HepG2 (cell line): ENCODE results near the gene CBLC. TPM values are rescaled to one million over a fixed set of nuclear protein-coding genes. Genes with fewer than 3 reads are reported as not detected.

Source experiments
- ARNT2 ChIP-seq: sonication (generic); formaldehyde crosslinking; IDR thresholded peaks from 2 replicates; pipeline ENCODE4 v1.8.0; 2022; ENCODE audit warnings: mild to moderate bottlenecking, low read depth, missing genetic modification reagents, moderate library complexity
- ATAD3A ChIP-seq: sonication (generic); formaldehyde crosslinking; IDR thresholded peaks from 2 replicates; pipeline ENCODE4 v1.4.0; 2020; ENCODE audit warnings: missing genetic modification reagents
- CBX5 ChIP-seq: sonication (generic); formaldehyde crosslinking; IDR thresholded peaks from 2 replicates; pipeline ENCODE4 v1.4.0; 2020; ENCODE audit warnings: missing genetic modification reagents, borderline replicate concordance
- CHCHD3 ChIP-seq: sonication (generic); formaldehyde crosslinking; IDR thresholded peaks from 2 replicates; pipeline ENCODE4 v1.8.0; 2022; ENCODE audit warnings: mild to moderate bottlenecking, missing genetic modification reagents, moderate library complexity
- NFIB ChIP-seq: sonication (generic); formaldehyde crosslinking; IDR thresholded peaks from 2 replicates; pipeline ENCODE4 v1.9.0; 2021; ENCODE audit warnings: missing genetic modification reagents, mild to moderate bottlenecking, borderline replicate concordance
- POLR2AphosphoS5 ChIP-seq: IDR thresholded peaks from 2 replicates; pipeline ENCODE4 v1.6.1; 2012; ENCODE audit warnings: low read depth, low read length
- REPIN1 ChIP-seq: sonication (generic); formaldehyde crosslinking; IDR thresholded peaks from 2 replicates; pipeline ENCODE4 v1.8.0; 2022; ENCODE audit warnings: missing genetic modification reagents, low read depth, mild to moderate bottlenecking, borderline replicate concordance
- RXRB ChIP-seq: IDR thresholded peaks from 2 replicates; pipeline ENCODE4 v1.6.1; 2016; ENCODE audit warnings: borderline replicate concordance, missing genetic modification reagents, missing compliant biosample characterization
- SP1 ChIP-seq, 2 experiments: fragments of 450-650 bp in 1 of 2; sonication (generic) in 1 of 2; formaldehyde crosslinking in 1 of 2; IDR thresholded peaks; 2 replicates each; pipeline versions ENCODE4 v1.4.0 to v1.6.1; 2016 to 2020; ENCODE audit warnings: missing genetic modification reagents in 1 of 2
- SRSF1 ChIP-seq: fragments of 200-400 bp; formaldehyde crosslinking; optimal IDR thresholded peaks from 2 replicates; pipeline ENCODE3; 2017; ENCODE audit warnings: mild to moderate bottlenecking, low read depth, low read length, moderate library complexity
- TFDP2 ChIP-seq: sonication (generic); formaldehyde crosslinking; IDR thresholded peaks from 2 replicates; pipeline ENCODE4 v1.4.0; 2020; ENCODE audit warnings: missing genetic modification reagents
- ZBTB10 ChIP-seq: sonication (generic); formaldehyde crosslinking; IDR thresholded peaks from 2 replicates; pipeline ENCODE4 v1.4.0; 2020; ENCODE audit warnings: missing genetic modification reagents, borderline replicate concordance
- ZNF225 ChIP-seq: sonication (generic); formaldehyde crosslinking; IDR thresholded peaks from 2 replicates; pipeline ENCODE4 v1.4.0; 2020; ENCODE audit warnings: mild to moderate bottlenecking, missing genetic modification reagents
- ZNF784 ChIP-seq: sonication (generic); formaldehyde crosslinking; IDR thresholded peaks from 2 replicates; pipeline ENCODE4 v1.5.1; 2020; ENCODE audit warnings: missing genetic modification reagents, mild to moderate bottlenecking, borderline replicate concordance
- polyA plus RNA-seq, 8 experiments: library from polyadenylated mRNA; depleted of rRNA in 3 of 8; stranded (reverse) in 7 of 8; unstranded in 1 of 8; fragments of >200 nt; fragmentation: Illumina TruSeq in 4 of 8; extraction: Trizol in 4 of 8; gene quantifications; 2 replicates each; pipeline versions ENCODE4 v1.2.1 to v1.2.3, GENCODE V29; 2011 to 2016; ENCODE audit warnings: low read depth in 4 of 8, missing spikeins in 1 of 8, mixed read lengths in 1 of 8; ENCODE audit not compliant: insufficient read depth in 1 of 8
- total RNA-seq, 5 experiments: library from RNA; depleted of rRNA; stranded (reverse); fragments of >200 nt; fragmentation: Illumina TruSeq; extraction: Trizol; gene quantifications; 2 replicates each; pipeline ENCODE4 v1.2.3, GENCODE V29; 2016; ENCODE audit warnings: low read depth in 1 of 5
- TF ChIP-seq, protein P1 (sequence below): sonication (generic); formaldehyde crosslinking; IDR thresholded peaks from 2 replicates; pipeline ENCODE4 v1.4.0; 2020; ENCODE audit warnings: mild to moderate bottlenecking, missing genetic modification reagents
- TF ChIP-seq, protein P2 (sequence below): sonication (generic); formaldehyde crosslinking; IDR thresholded peaks from 2 replicates; pipeline ENCODE4 v1.4.0; 2020; ENCODE audit warnings: missing genetic modification reagents
- TF ChIP-seq, protein P3 (sequence below): sonication (generic); formaldehyde crosslinking; IDR thresholded peaks from 2 replicates; pipeline ENCODE4 v1.5.1; 2020; ENCODE audit warnings: missing genetic modification reagents, mild to moderate bottlenecking, borderline replicate concordance

The CBLC gene
- total and polyA plus RNA-seq, 2 of the 13 experiments (the other 11 are each of a cell fraction or from before 2014, with no cell fraction given), result 1.8 to 2.6 TPM

DNA sequence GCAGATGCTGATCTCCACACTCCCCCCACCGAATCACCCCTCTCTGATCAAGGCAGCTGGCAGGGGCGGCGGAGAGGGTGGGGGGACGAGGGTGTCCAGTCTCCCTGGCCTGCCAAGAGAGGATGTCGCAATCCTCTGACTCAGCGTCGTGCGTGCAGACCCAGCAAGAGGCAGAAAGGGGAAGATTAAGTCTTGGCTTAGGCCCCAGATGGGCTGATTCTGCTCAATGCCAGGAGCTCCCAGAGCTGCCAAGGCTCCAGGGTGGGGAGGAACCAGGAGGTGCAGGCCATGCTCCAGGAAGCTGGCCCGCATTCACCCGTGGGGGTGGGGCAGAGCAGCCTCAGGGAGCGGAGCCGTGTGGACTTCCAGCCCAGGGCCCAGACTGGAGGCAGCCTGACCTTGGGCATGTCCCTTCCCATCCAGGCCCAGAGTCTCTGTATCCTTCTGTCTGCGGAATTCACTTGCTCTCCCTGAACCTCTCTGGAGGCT, 35.8 kb upstream of the CBLC start (continued):
- no peak for TF ChIP-seq CHCHD3 (CRISPR knock-in tag)
- TF ChIP-seq POLR2AphosphoS5, result no peak
- TF ChIP-seq, protein P1, sequence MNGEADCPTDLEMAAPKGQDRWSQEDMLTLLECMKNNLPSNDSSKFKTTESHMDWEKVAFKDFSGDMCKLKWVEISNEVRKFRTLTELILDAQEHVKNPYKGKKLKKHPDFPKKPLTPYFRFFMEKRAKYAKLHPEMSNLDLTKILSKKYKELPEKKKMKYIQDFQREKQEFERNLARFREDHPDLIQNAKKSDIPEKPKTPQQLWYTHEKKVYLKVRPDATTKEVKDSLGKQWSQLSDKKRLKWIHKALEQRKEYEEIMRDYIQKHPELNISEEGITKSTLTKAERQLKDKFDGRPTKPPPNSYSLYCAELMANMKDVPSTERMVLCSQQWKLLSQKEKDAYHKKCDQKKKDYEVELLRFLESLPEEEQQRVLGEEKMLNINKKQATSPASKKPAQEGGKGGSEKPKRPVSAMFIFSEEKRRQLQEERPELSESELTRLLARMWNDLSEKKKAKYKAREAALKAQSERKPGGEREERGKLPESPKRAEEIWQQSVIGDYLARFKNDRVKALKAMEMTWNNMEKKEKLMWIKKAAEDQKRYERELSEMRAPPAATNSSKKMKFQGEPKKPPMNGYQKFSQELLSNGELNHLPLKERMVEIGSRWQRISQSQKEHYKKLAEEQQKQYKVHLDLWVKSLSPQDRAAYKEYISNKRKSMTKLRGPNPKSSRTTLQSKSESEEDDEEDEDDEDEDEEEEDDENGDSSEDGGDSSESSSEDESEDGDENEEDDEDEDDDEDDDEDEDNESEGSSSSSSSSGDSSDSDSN (CRISPR knock-in tag), result peak; percentile 50; the same call in 1 of the 2 replicates
- TF ChIP-seq TFDP2 (CRISPR knock-in tag), result no peak
- TF ChIP-seq, protein P2, sequence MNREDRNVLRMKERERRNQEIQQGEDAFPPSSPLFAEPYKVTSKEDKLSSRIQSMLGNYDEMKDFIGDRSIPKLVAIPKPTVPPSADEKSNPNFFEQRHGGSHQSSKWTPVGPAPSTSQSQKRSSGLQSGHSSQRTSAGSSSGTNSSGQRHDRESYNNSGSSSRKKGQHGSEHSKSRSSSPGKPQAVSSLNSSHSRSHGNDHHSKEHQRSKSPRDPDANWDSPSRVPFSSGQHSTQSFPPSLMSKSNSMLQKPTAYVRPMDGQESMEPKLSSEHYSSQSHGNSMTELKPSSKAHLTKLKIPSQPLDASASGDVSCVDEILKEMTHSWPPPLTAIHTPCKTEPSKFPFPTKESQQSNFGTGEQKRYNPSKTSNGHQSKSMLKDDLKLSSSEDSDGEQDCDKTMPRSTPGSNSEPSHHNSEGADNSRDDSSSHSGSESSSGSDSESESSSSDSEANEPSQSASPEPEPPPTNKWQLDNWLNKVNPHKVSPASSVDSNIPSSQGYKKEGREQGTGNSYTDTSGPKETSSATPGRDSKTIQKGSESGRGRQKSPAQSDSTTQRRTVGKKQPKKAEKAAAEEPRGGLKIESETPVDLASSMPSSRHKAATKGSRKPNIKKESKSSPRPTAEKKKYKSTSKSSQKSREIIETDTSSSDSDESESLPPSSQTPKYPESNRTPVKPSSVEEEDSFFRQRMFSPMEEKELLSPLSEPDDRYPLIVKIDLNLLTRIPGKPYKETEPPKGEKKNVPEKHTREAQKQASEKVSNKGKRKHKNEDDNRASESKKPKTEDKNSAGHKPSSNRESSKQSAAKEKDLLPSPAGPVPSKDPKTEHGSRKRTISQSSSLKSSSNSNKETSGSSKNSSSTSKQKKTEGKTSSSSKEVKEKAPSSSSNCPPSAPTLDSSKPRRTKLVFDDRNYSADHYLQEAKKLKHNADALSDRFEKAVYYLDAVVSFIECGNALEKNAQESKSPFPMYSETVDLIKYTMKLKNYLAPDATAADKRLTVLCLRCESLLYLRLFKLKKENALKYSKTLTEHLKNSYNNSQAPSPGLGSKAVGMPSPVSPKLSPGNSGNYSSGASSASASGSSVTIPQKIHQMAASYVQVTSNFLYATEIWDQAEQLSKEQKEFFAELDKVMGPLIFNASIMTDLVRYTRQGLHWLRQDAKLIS, result no peak; the same call in 1 of the 2 replicates
- TF ChIP-seq RXRB (CRISPR knock-in tag), result peak; percentile 59
- no peak for TF ChIP-seq SRSF1
- no peak; the same call in 1 of the 2 replicates for TF ChIP-seq ZNF784 (CRISPR knock-in tag)
- TF ChIP-seq, protein P3, sequence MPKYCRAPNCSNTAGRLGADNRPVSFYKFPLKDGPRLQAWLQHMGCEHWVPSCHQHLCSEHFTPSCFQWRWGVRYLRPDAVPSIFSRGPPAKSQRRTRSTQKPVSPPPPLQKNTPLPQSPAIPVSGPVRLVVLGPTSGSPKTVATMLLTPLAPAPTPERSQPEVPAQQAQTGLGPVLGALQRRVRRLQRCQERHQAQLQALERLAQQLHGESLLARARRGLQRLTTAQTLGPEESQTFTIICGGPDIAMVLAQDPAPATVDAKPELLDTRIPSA (CRISPR knock-in tag), result no peak
- TF ChIP-seq ZNF225 (CRISPR knock-in tag), result no peak
- TF ChIP-seq CBX5 (CRISPR knock-in tag), result peak; percentile 54; the same call in 1 of the 2 replicates
- peak; percentile 41; the same call in 1 of the 2 replicates for TF ChIP-seq REPIN1 (CRISPR knock-in tag)
- TF ChIP-seq NFIB (CRISPR knock-in tag), result no peak
- no peak for TF ChIP-seq ZBTB10
- TF ChIP-seq ATAD3A (CRISPR knock-in tag), result no peak
- 0 out of 2 replicates have a peak, but pooled peaks have one; percentile 36 for TF ChIP-seq ARNT2
- no peak for TF ChIP-seq SP1 (IDR thresholded peaks at IDR 0.05)
- no peak for TF ChIP-seq SP1 (CRISPR knock-in tag; IDR thresholded peaks at IDR 0.05)
